GM19043 (cell line): ENCODE measurements around the gene IL36RN.
"Not testable (repeated sequence)": the region's sequence is repeated elsewhere in the genome, so short reads cannot be mapped to it uniquely, and the experiment has no call there.

Source experiments
- ATAC-seq: cut with Tn5 transposase; IDR thresholded peaks from one replicate; pipeline ENCODE4 v1.9.1; 2021; ENCODE audit warnings: low read depth; ENCODE audit not compliant: unreplicated experiment

The IL36RN gene

DNA sequence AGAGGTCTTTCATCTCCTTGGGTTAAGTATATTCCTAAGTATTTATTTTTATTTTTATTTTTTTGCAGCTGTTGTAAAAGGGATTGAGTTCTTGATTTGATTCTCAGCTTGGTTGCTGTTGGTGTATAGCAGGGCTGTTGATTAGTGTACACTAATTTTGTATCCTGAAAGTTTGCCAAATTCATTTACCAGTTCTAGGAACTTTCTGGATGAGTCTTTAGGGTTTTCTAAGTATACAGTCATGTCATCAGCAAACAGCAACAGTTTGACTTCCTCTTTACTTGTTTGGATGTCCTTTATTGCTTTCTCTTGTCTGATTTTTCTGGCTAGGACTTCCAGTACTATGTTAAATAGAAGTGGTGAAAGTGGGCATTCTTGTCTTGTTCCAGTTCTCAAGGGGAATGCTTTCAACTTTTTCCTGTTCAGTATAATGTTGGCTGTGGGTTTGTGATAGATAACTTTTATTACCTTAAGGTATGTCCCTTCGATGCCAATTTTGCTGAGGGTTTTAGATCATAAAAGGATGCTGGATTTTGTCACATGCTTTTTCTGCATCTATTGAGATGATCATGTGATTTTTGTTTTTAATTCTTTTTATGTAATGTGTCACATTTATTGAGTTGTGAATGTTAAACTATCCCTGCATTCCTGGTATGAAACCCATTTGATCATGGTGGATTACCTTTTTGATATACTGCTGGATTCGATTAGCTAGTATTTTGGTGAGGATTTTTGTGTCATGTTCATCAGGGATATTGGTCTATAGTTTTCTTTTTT, 38.0 kb downstream of the IL36RN start:
- not testable (repeated sequence) for ATAC-seq

- ATAC-seq = no peak
Observed at GRCh38 chr2:113098041-113098440, 39.0 kb downstream of the IL36RN start.

DNA sequence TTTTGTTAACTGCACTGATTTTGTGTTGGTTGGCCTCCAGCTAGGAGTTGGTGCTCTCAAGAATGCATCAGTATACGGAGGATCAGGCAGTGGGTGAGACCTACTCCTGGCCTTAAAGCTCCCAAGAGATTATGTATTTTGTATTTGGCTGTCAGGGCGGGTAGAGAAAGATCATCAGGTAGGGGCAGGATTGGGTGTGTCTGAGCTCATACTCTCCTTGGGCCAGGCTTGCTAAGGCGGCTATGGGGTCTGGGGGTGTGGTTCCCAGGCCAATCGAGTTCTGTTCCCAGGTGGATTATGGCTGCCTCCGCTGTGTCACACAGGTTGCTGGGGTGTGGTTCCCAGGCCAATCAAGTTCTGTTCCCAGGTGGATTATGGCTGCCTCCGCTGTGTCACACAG, 39.5 kb downstream of the IL36RN start:
- ATAC-seq = no peak

DNA sequence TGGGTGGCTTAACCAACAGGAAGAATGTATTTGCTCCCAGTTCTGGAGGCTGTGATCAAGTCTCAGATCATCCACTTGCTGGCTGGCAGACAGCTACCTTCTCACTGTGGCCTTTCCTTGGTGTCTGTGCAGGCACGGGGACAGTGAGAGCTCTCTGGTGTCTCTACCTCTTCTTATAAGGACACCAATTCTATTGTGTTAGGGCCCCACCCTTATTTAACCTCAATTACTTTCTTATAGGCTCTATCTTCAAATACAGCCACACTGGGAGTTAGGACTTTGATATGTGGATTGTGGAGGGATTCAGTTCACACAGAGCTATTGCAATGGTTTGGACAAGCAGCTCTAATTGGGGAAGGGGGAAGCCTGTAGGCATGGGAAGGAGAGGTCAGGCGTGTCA, 43.1 kb downstream of the IL36RN start:
- no peak for ATAC-seq

DNA sequence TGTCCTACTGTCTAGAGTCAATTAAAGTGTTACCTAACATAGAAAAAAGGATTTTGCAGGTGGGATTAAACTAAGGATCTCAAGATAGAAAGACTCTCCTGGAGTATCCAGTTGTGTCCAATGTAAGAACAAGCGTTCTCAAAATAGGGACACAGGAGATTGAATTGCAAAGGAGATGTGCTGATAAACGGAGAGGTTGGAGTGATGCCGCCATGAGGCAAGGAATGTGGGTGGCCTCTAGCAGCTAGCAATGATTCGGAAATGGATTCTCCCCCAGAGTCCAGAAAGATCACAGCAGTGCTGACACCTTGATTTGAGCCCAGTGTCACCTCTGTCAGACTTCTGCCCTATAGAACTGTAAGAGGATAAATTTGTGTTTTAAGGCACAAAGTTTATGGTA, 44.3 kb downstream of the IL36RN start:
- no peak for ATAC-seq

GRCh38 chr2:113104054-113104611, 45.1 kb downstream of the IL36RN start:
- ATAC-seq = no peak

DNA sequence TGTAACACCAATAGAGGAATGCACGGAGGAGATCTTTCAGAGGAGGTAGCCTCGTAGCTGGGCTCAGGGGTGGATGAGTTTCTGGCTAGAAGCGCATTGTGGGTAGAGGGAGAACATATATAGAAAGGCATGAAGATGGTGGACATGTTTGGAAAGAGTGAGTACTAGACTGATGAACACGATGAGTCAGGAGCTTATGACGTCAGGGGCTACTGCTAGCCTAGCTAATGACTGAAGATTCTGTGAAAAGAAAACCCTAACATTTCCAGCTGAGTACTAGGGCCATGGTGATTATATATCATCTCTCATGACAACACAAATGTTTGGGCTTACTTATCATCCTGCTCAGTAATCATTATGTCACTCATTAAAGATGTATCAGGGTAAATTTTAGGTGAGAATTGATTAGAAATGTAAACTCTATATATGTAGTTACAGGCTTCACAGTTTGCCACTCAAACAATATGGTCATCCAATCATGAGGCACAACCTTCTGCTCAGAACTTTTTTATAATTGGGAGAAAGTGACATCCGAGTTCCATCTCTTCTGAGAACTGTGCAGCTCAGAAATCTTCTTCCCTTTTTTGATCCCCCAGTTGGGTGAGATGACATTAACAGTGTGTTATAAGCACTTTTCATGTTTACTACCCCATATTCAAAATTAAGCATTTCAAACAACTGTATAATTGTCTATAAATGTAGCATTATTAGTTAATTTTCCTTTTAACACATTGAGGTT, 46.2 kb downstream of the IL36RN start:
- ATAC-seq = no peak

GRCh38 chr2:113111121-113111520, 52.1 kb downstream of the IL36RN start:
- no peak for ATAC-seq

GRCh38 chr2:113111823-113112287, 52.9 kb downstream of the IL36RN start:
- ATAC-seq = no peak

DNA sequence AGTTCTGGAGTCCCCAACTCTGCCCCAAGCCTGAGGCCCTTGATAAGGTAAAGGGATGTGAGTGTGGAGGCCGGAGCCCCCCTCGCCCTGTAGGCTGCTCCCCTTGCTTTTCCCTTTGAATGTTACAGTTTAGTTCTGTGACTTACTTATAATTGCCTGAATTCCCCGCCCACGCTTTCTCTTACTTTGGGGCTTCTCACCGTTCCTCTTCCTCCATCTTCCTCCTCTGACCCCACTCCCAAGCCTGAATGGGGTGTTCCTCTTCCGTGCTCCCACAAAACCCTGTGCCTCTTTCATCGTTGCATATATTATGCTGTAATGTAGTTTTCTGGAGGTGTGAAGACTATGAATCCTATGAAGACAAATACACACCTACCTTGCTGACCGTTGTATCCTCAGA, 53.4 kb downstream of the IL36RN start:
- ATAC-seq = no peak

GRCh38 chr2:113112871-113113270, 53.9 kb downstream of the IL36RN start:
- ATAC-seq = no peak

- no peak for ATAC-seq
Observed at GRCh38 chr2:113113807-113114206, 54.8 kb downstream of the IL36RN start.
